ENCODE results near the gene ZNF407. TPM values are rescaled to one million over a fixed set of nuclear protein-coding genes. Genes with fewer than 3 reads are reported as not detected.
A peak's percentile ranks its signal among the peaks of the same experiment; 100 is the strongest.

ZNF407 gene
- total and polyA plus RNA-seq, 2 of the 13 experiments (the other 11 are each of a cell fraction or from before 2014, with no cell fraction given): 2.3 to 8.7 TPM

DNA sequence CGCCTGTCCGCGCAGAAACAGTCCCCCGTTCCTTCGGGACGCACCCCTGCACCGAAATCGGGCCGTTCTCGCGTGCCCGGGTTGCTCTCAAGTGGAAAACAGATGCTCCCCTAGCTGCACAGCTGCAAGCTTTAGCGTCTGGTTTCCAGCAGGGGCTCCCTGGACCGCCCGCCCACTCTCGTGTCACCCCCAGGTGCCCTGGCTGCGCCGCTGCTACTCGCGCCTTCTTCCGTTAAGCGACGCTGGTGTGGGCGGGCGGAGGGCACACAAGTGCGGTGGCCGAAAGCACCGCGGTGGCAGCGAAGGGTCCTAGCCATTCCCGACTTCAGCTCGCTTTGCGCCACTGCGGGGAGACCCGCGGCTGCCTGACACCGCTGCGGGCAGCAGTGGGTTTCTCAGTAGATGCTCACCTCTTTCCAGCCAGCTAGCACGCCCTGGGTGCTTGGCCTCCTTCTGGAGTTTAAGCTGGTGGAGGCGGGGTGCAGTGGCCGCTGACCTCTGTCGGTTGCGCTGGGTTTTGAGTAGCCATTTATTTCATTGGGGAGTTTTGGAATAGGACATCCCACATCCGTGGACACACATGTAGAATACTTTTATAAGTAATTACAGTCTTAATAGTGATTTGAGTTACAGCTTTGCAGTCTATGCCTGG is 806 bp downstream of the ZNF407 start (continued):
- peak; percentile 26; the same call in 1 of the 2 replicates for TF ChIP-seq TFDP1 (CRISPR knock-in tag; IDR thresholded peaks at IDR 0.05; ENCODE audit: borderline replicate concordance)
- TF ChIP-seq AGO2 (optimal IDR thresholded peaks at IDR 0.05; ENCODE audit: low read depth, low read length): peak; percentile 88
- no peak for TF ChIP-seq SOX6 (IDR thresholded peaks at IDR 0.05)
- peak; percentile 35; the same call in 1 of the 2 replicates for TF ChIP-seq SOX6 (CRISPR knock-in tag; IDR thresholded peaks at IDR 0.05)
- peak; percentile 95 for TF ChIP-seq ZNF274 (CRISPR knock-in tag; IDR thresholded peaks at IDR 0.05)
- TF ChIP-seq PAXIP1 (CRISPR knock-in tag; conservative IDR thresholded peaks at IDR 0.05): 0 out of 2 replicates have a peak, but pooled peaks have one; percentile 28
- TF ChIP-seq ATF7-NPFF (CRISPR knock-in tag; IDR thresholded peaks at IDR 0.05; ENCODE audit: low read depth): no peak; the same call in 1 of the 2 replicates
- TF ChIP-seq ZNF780A (CRISPR knock-in tag; IDR thresholded peaks at IDR 0.05): no peak
- TF ChIP-seq RCOR2 (CRISPR knock-in tag; IDR thresholded peaks at IDR 0.05): no peak
- TF ChIP-seq, protein P1, sequence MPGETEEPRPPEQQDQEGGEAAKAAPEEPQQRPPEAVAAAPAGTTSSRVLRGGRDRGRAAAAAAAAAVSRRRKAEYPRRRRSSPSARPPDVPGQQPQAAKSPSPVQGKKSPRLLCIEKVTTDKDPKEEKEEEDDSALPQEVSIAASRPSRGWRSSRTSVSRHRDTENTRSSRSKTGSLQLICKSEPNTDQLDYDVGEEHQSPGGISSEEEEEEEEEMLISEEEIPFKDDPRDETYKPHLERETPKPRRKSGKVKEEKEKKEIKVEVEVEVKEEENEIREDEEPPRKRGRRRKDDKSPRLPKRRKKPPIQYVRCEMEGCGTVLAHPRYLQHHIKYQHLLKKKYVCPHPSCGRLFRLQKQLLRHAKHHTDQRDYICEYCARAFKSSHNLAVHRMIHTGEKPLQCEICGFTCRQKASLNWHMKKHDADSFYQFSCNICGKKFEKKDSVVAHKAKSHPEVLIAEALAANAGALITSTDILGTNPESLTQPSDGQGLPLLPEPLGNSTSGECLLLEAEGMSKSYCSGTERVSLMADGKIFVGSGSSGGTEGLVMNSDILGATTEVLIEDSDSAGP (CRISPR knock-in tag; IDR thresholded peaks at IDR 0.05; ENCODE audit: borderline replicate concordance): peak; percentile 66; the same call in 1 of the 2 replicates
